Measurements from ENCODE around the gene NCKAP1.
"Not testable (repeated sequence)": the region's sequence is repeated elsewhere in the genome, so short reads cannot be mapped to it uniquely, and the experiment has no call there.

NCKAP1 gene

GRCh38 chr2:182887753-182888415 lies 150.4 kb downstream of the NCKAP1 start:
- in situ Hi-C loops (cut with HindIII; ENCODE audit: low sequenced_read_pairs), result no loop called here

- in situ Hi-C loops (cut with HindIII; ENCODE audit: low sequenced_read_pairs), result no loop called here
Observed at GRCh38 chr2:182887093-182887492, 151.2 kb downstream of the NCKAP1 start.

DNA sequence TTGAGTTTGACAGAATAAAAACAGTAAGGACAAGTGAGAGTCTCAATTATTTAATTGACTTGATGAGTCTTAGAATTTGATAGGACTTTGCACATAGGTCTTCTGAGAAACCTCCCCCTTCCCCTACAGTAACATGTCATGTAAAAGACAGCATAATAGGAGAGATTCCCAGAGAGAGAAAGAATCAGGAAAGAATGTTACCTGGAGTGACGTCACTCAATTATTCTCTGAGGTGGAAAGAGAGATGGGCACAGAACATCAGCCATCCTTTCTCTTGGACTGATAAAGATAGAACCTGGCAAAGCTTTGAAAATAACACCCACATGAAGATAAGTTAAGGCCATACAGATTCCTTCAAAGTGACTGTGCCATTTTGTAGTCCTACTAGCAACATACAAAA lies 152.5 kb downstream of the NCKAP1 start:
- in situ Hi-C loops (cut with HindIII; ENCODE audit: low sequenced_read_pairs), result no loop called here

DNA sequence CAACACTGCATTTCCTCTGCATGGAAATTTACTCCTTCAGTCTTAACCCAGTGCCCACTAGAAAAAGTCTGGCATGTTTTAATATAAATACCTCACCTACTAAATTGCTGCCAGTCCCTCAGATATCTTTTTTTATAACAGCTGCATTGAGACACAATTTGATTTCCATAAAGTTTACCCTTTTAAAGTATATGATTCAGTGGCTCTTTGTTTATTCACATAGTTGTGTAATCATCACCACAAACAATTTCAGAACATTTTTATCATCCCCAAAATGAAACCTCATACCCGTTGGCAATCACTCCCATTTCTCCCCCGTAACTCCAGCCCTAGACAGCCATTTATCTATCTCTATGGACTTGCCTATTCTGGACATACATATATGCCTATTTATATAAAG lies 154.8 kb downstream of the NCKAP1 start:
- in situ Hi-C loops (cut with HindIII; ENCODE audit: low sequenced_read_pairs), result no loop called here

GRCh38 chr2:182880100-182880499 lies 158.2 kb downstream of the NCKAP1 start:
- in situ Hi-C loops (cut with HindIII; ENCODE audit: low sequenced_read_pairs), result not testable (repeated sequence)

- in situ Hi-C loops (cut with HindIII; ENCODE audit: low sequenced_read_pairs), result not testable (repeated sequence)
Observed at GRCh38 chr2:182876653-182877052, 161.6 kb downstream of the NCKAP1 start.

GRCh38 chr2:182870227-182870626 lies 168.0 kb downstream of the NCKAP1 start:
- in situ Hi-C loops (cut with HindIII; ENCODE audit: low sequenced_read_pairs), result no loop called here

DNA sequence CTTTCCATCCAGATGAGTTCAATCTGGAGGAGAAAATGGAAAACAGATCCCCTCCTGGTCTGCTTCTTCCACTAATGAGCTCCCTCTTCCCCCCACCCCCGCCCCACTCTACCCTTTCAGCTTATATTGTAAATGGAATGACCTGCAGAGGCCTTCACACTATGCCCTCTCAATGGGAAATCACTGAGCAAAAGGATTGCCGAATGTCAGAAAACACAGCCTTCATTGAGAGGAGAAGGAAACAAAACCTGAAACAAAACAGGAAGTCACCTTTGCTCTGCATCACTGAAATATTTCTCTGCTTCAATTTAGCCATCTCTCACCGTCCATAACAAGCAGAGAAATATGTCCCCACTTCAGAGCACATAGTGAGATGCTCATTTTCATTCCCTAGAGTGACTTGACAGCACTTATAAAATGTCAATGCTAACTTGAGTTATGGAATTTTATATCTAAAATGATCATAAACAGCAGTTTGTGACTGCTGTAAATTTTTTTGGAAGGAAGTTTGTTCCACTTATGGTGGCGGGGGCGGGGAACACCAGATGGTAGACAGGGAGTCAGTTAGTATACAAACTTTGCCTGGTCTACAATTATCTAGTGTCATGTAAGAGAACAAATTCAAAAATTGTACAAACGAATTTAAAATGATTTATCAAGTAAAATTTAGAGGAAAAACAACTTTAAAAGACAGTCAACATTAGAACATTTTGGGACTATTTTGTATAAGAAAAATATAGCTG lies 170.0 kb downstream of the NCKAP1 start:
- in situ Hi-C loops (cut with HindIII; ENCODE audit: low sequenced_read_pairs), result no loop called here

GRCh38 chr2:182867426-182868053 lies 170.7 kb downstream of the NCKAP1 start:
- in situ Hi-C loops (cut with HindIII; ENCODE audit: low sequenced_read_pairs), result no loop called here

DNA sequence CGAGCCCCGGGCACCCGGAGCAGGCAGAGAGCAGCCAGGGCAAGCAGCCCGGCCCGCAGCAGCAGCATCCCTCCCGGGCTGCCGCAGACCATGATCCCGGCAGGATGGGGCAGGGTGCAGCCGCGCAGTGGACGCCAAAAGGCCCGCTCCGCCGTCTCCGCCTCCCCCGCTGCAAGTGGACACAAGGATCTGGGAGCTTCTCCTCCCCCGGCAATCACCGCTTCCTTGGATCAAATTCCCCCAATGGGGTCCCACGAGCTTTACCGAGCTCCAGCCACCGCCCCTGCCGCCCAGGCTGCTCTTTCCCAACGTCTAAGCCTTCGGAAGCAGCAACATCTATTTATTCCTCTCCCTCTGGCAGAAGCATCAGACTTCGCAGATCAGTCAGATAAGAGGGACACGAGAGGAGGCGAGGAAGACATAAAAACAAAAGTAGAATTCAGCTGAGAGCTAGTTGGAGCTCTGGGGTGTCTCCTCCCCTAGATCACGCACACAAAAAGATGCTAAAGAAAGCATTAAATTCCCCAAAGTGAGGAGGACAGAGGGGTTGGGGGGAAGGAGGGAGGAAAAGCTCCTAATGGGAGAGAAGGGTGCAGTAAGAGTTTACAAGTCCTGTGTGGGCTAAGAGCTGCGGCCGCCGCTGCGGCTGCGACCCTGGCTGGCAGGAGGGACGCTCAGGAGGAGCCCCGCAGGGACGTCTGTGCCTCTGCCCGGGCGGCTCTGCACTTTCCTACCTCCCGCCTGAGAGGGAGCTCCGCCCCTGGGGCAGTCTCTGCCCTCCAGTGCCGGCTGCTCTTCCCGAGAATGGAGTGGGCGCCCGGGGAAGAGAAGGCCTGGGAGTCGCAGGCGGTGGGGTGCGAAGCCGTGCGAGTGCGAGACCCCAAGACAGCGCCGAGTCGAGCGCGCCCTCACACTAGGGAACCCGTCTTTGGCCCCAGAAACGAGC lies 171.5 kb downstream of the NCKAP1 start, which contains the start of gene FRZB:
TSS of gene FRZB (minus strand) at position 177 of the 946 bp plus-strand sequence. CDS start at position 92, 85 bp downstream.
- in situ Hi-C loops (cut with HindIII; ENCODE audit: low sequenced_read_pairs), result no loop called here

DNA sequence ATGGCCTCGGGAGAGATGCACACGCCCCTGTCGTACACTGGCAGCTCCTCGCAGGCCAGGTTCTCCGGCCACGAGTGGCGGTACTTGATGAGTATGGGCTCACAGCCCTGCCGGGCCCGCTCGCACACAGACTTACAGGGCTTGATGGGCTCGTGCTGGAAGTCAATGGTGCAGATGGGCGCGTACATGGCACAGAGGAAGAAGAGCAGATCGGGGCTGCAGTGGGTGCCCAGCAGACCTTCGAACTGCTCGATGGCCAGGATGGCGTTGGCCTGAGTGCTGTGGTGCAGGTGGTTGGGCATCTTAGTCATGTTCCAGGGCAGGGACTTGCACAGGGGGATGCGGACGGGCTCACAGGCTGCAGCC lies 172.2 kb downstream of the NCKAP1 start:
- in situ Hi-C loops (cut with HindIII; ENCODE audit: low sequenced_read_pairs), result no loop called here

- in situ Hi-C loops (cut with HindIII; ENCODE audit: low sequenced_read_pairs), result no loop called here
Observed at GRCh38 chr2:182864949-182865570, 173.2 kb downstream of the NCKAP1 start.

GRCh38 chr2:182863642-182864041 lies 174.6 kb downstream of the NCKAP1 start:
- in situ Hi-C loops (cut with HindIII; ENCODE audit: low sequenced_read_pairs), result no loop called here

DNA sequence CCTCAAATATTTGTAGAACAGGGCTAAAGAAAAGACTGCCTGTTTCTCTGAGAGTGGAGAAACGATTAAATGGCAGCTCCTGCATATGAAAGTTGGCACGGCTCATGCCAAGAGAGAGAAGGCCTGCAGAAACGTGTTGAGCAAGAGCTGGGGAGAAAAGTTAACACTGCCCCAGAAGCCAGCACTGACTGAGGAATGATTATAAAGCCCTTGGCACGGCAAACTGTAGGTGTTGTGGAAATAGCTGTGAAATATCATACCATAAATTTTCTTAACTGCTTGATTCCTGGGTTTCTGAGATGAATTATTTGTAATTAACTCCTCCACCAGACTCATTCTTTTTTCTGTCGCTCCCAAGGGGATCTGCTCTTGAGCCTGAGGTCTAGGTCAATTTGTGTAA lies 176.2 kb downstream of the NCKAP1 start:
- in situ Hi-C loops (cut with HindIII; ENCODE audit: low sequenced_read_pairs), result no loop called here

- in situ Hi-C loops (cut with HindIII; ENCODE audit: low sequenced_read_pairs), result no loop called here
Observed at GRCh38 chr2:182860858-182861257, 177.4 kb downstream of the NCKAP1 start.
